ENCODE data around the gene CDKAL1. TPM values are rescaled to one million over a fixed set of nuclear protein-coding genes. Genes with fewer than 3 reads are reported as not detected.

CDKAL1 gene
- total RNA-seq, 1 experiment from 2014 or later, result 16.1 TPM

DNA sequence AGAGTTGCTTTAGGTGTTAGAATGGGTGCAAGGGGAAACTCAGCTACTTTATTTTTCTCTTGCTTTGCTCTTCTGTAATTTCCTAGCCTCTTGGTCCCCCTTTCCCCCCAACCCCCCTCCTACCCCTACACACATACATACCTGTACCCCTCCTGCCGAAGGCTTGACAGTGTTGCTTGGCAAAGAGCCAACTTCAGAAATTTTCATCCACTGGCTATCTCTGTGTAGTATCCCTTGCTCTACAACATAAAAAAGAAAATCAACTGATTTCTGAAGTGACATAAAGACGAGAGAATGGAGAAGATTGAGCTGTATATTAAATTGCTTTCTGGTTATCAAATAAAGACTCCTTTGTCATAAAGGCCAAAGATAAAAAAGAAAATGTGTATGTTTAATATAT is 561.2 kb downstream of the CDKAL1 start:
- POLR2A ChIA-PET (ENCODE audit: unreplicated experiment), result no interaction called here
- no peaks in the 10 kb centered on the region for H3K36me3 ChIP-seq (ENCODE audit: low read depth)
- no peak for DNase-seq
- BruUV-seq (replicated peaks), result no TSS peak
- no peak overlapping the region for H3K27ac ChIP-seq
- no peaks in the 10 kb centered on the region for H3K79me2 ChIP-seq (ENCODE audit: low read depth)
- no peaks in the 10 kb centered on the region for H3K27me3 ChIP-seq (ENCODE audit: insufficient read depth, low read depth)
- H3K4me1 ChIP-seq (replicated peaks; ENCODE audit: insufficient read depth), result no peaks in the 10 kb centered on the region
- H4K20me1 ChIP-seq (ENCODE audit: insufficient read depth), result no peaks in the 10 kb centered on the region
- intact Hi-C loops (cut with micrococcal nuclease; ENCODE audit: unreplicated experiment), result no loop called here
- CTCF ChIA-PET, result no interaction called here
- no peak for TF ChIP-seq EZH2 (IDR thresholded peaks at IDR 0.05; ENCODE audit: low read depth)
- TF ChIP-seq CTCF (conservative IDR thresholded peaks at IDR 0.05), result no peak
- no peak overlapping the region for H3K4me3 ChIP-seq
- no peaks in the 10 kb centered on the region for H3F3A ChIP-seq (ENCODE audit: insufficient read depth, low read depth)
- no peak overlapping the region for H3K4me2 ChIP-seq
- H2AFZ ChIP-seq, result no peak overlapping the region
- H3K9me2 ChIP-seq (ENCODE audit: insufficient read depth), result no peaks in the 10 kb centered on the region
- no peaks in the 10 kb centered on the region; the same call in 1 of the 2 replicates for H3K9me3 ChIP-seq (ENCODE audit: insufficient read depth, low read depth)

DNA sequence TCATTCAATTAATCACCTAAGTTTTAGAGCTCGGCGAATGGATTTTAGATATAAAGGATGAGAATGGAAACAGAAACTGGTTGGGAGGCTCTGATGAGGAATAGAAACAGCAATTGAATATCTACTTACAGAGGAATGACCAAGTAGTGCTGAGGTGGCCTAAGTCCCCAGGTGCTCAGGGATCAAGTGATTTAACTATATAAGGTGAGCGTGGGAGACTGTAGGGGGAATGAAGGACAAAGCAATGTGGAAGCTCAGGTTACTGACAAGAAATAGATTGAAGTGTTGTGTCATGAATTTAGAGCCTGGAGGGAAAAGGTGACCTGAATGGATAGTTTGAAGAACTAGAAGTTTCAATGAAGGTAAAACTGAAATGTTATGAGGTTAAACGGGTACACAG is 563.9 kb downstream of the CDKAL1 start:
- no peak for DNase-seq
- no peaks in the 10 kb centered on the region; the same call in 1 of the 2 replicates for H3K9me3 ChIP-seq (ENCODE audit: insufficient read depth, low read depth)
- no peaks in the 10 kb centered on the region for H4K20me1 ChIP-seq (ENCODE audit: insufficient read depth)
- no peaks in the 10 kb centered on the region for H3K36me3 ChIP-seq (ENCODE audit: low read depth)
- no peaks in the 10 kb centered on the region for H3K27me3 ChIP-seq (ENCODE audit: insufficient read depth, low read depth)
- H3K4me1 ChIP-seq (replicated peaks; ENCODE audit: insufficient read depth), result peaks cover 8% of the 10 kb centered on the region
- BruUV-seq (replicated peaks), result no TSS peak
- intact Hi-C loops (cut with micrococcal nuclease; ENCODE audit: unreplicated experiment), result no loop called here
- H2AFZ ChIP-seq, result no peak overlapping the region
- no peaks in the 10 kb centered on the region for H3F3A ChIP-seq (ENCODE audit: insufficient read depth, low read depth)
- no peak overlapping the region for H3K27ac ChIP-seq
- no peaks in the 10 kb centered on the region for H3K9me2 ChIP-seq (ENCODE audit: insufficient read depth)
- TF ChIP-seq EZH2 (IDR thresholded peaks at IDR 0.05; ENCODE audit: low read depth), result no peak
- TF ChIP-seq CTCF (conservative IDR thresholded peaks at IDR 0.05), result no peak
- no peak overlapping the region for H3K4me2 ChIP-seq
- ChIA-PET CTCF (no interaction called here), POLR2A (ENCODE audit: unreplicated experiment) (no interaction called here)
- no peaks in the 10 kb centered on the region for H3K79me2 ChIP-seq (ENCODE audit: low read depth)
- H3K4me3 ChIP-seq, result no peak overlapping the region

DNA sequence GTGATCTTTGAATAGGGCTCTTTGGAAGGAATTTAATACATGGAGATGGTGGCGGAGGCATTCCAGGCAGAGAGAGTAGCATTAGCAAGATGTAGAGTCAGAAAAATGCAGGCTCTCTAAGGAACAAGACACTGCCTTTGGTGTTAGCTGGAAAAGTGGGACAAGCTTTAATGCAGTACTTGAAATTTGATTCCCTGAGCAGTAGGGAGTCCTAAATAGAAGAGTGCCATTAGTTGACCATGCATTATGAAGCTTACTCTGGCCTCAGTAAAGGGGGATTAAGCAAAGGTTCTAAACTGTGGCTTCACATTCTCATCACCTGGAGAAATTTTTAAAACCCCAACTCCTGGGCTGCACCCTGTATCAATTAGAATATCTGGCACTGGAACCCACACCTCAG is 564.5 kb downstream of the CDKAL1 start:
- Histone ChIP-seq H3K4me3 (no peak overlapping the region), H3F3A (ENCODE audit: insufficient read depth, low read depth) (no peaks in the 10 kb centered on the region), H3K4me1 (replicated peaks; ENCODE audit: insufficient read depth) (peaks cover 13% of the 10 kb centered on the region), H3K36me3 (ENCODE audit: low read depth) (no peaks in the 10 kb centered on the region), H4K20me1 (ENCODE audit: insufficient read depth) (no peaks in the 10 kb centered on the region), H3K4me2 (no peak overlapping the region), H3K9me2 (ENCODE audit: insufficient read depth) (no peaks in the 10 kb centered on the region), H3K27me3 (ENCODE audit: insufficient read depth, low read depth) (no peaks in the 10 kb centered on the region), H2AFZ (no peak overlapping the region), H3K27ac (no peak overlapping the region), H3K79me2 (ENCODE audit: low read depth) (no peaks in the 10 kb centered on the region), H3K9me3 (ENCODE audit: insufficient read depth, low read depth) (no peaks in the 10 kb centered on the region; the same call in 1 of the 2 replicates)
- no peak for DNase-seq
- no TSS peak for BruUV-seq (replicated peaks)
- TF ChIP-seq CTCF (conservative IDR thresholded peaks at IDR 0.05) (no peak), EZH2 (IDR thresholded peaks at IDR 0.05; ENCODE audit: low read depth) (no peak)
- CTCF ChIA-PET, result no interaction called here
- POLR2A ChIA-PET (ENCODE audit: unreplicated experiment), result no interaction called here
- intact Hi-C loops (cut with micrococcal nuclease; ENCODE audit: unreplicated experiment), result no loop called here
